ENCODE data around the gene CLPX.

GRCh38 chr15:65221697-65222096 lies 36.6 kb upstream of the CLPX start:
- TF ChIP-seq EZH2 (IDR thresholded peaks at IDR 0.05; ENCODE audit: low read length, unreplicated experiment) (no peak), CTCF (conservative IDR thresholded peaks at IDR 0.05; ENCODE audit: low read depth, low read length) (no peak), EZH2phosphoT487 (IDR thresholded peaks at IDR 0.05; ENCODE audit: borderline replicate concordance, low read length) (no peak)

Data from PC-3 (cell line).